ENCODE measurements around the gene TMTC4. TPM values are rescaled to one million over a fixed set of nuclear protein-coding genes. Genes with fewer than 3 reads are reported as not detected.

The TMTC4 gene
- polyA plus RNA-seq, 1 donor from 2014 or later, result 123 TPM

- Histone ChIP-seq H3K4me2 (ENCODE audit: low read length) (no peak overlapping the region), H2AFZ (ENCODE audit: low read depth, low read length) (no peak overlapping the region), H3K27ac (ENCODE audit: low read length) (no peak overlapping the region), H3K4me3 (ENCODE audit: low read length) (no peak overlapping the region), H3F3A (ENCODE audit: insufficient read depth, low read length, poor library complexity, severe bottlenecking) (no peaks in the 10 kb centered on the region), H3K9ac (ENCODE audit: low read length) (no peak overlapping the region), H4K20me1 (ENCODE audit: insufficient read depth) (no peaks in the 10 kb centered on the region), H3K9me3 (ENCODE audit: low read length) (no peaks in the 10 kb centered on the region), H3K79me2 (replicated peaks; ENCODE audit: insufficient read depth, low read length) (no peaks in the 10 kb centered on the region), H3K27me3 (ENCODE audit: insufficient read depth, low read depth, low read length) (no peaks in the 10 kb centered on the region), H3K36me3 (ENCODE audit: insufficient read depth, low read length) (peaks cover 5% of the 10 kb centered on the region), H3K9me2 (ENCODE audit: insufficient read depth, low read length) (no peaks in the 10 kb centered on the region)
- TF ChIP-seq EP300 (conservative IDR thresholded peaks at IDR 0.05; ENCODE audit: poor library complexity, severe bottlenecking) (no peak), SMC3 (conservative IDR thresholded peaks at IDR 0.05; ENCODE audit: poor library complexity) (no peak), MXI1 (conservative IDR thresholded peaks at IDR 0.05; ENCODE audit: poor library complexity, severe bottlenecking) (no peak), EZH2 (IDR thresholded peaks at IDR 0.05; ENCODE audit: borderline replicate concordance, insufficient read depth, low read length, poor library complexity, severe bottlenecking) (no peak), POLR2AphosphoS5 (IDR thresholded peaks at IDR 0.05) (no peak), REST (IDR thresholded peaks at IDR 0.05; ENCODE audit: borderline replicate concordance) (no peak), CTCF (IDR thresholded peaks at IDR 0.05; ENCODE audit: poor library complexity, severe bottlenecking) (no peak), RAD21 (conservative IDR thresholded peaks at IDR 0.05) (no peak), TAF1 (IDR thresholded peaks at IDR 0.05; ENCODE audit: low read depth) (no peak)
These were observed 12.0 kb downstream of the TMTC4 start for GRCh38 chr13:100662468-100663211.

GRCh38 chr13:100660761-100661160, 13.8 kb downstream of the TMTC4 start:
- H3K9ac ChIP-seq (ENCODE audit: low read length), result no peak overlapping the region
- no peaks in the 10 kb centered on the region for H3K9me2 ChIP-seq (ENCODE audit: insufficient read depth, low read length)
- no peaks in the 10 kb centered on the region for H3K79me2 ChIP-seq (replicated peaks; ENCODE audit: insufficient read depth, low read length)
- H3K4me2 ChIP-seq (ENCODE audit: low read length), result no peak overlapping the region
- H2AFZ ChIP-seq (ENCODE audit: low read depth, low read length), result no peak overlapping the region
- H3F3A ChIP-seq (ENCODE audit: insufficient read depth, low read length, poor library complexity, severe bottlenecking), result no peaks in the 10 kb centered on the region
- no peaks in the 10 kb centered on the region for H3K9me3 ChIP-seq (ENCODE audit: low read length)
- no peaks in the 10 kb centered on the region for H4K20me1 ChIP-seq (ENCODE audit: insufficient read depth)
- H3K27me3 ChIP-seq (ENCODE audit: insufficient read depth, low read depth, low read length), result no peaks in the 10 kb centered on the region
- TF ChIP-seq RAD21 (conservative IDR thresholded peaks at IDR 0.05) (no peak), CTCF (IDR thresholded peaks at IDR 0.05; ENCODE audit: poor library complexity, severe bottlenecking) (no peak), TAF1 (IDR thresholded peaks at IDR 0.05; ENCODE audit: low read depth) (no peak), POLR2AphosphoS5 (IDR thresholded peaks at IDR 0.05) (no peak), EZH2 (IDR thresholded peaks at IDR 0.05; ENCODE audit: borderline replicate concordance, insufficient read depth, low read length, poor library complexity, severe bottlenecking) (no peak), SMC3 (conservative IDR thresholded peaks at IDR 0.05; ENCODE audit: poor library complexity) (no peak), MXI1 (conservative IDR thresholded peaks at IDR 0.05; ENCODE audit: poor library complexity, severe bottlenecking) (no peak), EP300 (conservative IDR thresholded peaks at IDR 0.05; ENCODE audit: poor library complexity, severe bottlenecking) (no peak), REST (IDR thresholded peaks at IDR 0.05; ENCODE audit: borderline replicate concordance) (no peak)
- no peak overlapping the region for H3K27ac ChIP-seq (ENCODE audit: low read length)
- H3K4me3 ChIP-seq (ENCODE audit: low read length), result no peak overlapping the region
- H3K36me3 ChIP-seq (ENCODE audit: insufficient read depth, low read length), result peaks cover 5% of the 10 kb centered on the region
